Fibroblast of skin of left biceps (primary cell): ENCODE measurements around the gene SNRNP200.
"Not testable (repeated sequence)": the region's sequence is repeated elsewhere in the genome, so short reads cannot be mapped to it uniquely, and the experiment has no call there.

Source experiments
- DNase-seq, 2 experiments: peaks; one replicate each; pipeline ENCODE4 v3.0.0-alpha.2; 2013; ENCODE audit warnings: low read depth in 2 of 2

SNRNP200 gene

DNA sequence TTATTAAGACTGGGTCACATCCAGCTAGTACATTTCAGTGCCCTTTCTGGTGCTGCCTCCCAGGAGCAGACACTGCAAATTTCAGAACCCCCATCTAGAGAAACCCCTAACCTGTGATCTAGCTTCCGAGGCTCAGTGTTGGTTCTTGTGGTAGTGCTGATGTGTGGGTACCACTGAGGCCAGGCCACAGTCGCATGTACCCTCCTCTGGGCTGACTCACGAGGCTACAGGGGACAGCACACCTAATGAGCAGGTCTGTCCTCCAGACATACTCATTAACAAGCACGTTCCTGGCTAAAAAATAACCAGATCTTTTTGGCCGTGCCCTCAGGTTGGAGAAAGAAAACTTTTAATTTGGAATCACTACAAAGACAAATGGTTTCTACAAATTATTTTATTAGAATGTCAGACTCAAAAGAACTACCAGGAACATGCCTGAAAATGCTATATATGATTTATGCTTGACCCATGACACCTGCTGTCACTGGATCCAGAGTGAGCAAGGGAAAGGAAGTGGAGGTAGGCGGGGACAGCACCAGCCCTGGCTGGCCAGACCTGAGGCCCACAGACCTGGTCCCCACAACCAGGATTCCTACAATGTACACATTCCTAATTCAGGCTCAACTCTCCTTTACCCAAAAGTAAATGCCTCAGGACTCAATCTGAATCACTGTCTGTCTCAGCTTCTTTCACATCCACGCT is 30.8 kb downstream of the SNRNP200 start:
- no peak for DNase-seq

DNA sequence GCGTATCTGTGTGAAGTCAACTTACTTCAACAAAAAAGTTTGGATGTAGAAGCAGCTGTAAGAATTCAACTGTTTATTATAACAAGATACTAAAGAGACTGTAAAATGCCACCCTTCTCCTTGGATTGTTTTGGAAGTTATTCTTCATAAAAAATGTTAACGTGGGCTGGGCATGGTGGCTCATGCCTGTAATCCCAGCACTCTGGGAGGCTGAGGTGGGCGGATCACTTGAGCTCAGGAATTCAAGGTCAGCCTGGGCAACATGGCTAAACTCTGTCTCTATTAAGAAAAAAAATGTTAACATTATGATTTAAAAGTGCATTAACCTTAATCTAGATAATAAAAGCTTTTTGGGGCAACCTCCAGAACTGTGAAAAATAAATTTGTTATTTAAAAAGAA is 31.6 kb downstream of the SNRNP200 start:
- DNase-seq = no peak

DNA sequence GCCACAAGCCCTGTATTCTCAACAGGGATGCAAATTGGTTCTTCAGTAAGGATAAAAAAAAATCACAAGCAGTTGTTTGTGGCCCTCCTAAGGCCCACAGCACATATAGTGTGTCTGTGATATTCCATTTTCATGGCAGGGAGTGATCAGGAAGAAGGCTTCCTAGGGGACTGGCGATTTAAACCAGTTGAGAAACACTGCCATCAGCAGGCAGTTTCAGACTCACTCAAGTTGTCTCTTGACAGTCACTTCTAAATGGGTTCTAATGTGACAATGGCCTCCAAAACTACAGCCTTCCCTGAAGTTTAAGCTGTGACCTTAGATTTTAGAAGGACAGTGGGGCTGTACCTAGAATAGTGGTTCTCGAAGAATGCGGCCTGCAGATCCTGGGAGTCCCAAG is 33.4 kb downstream of the SNRNP200 start:
- no peak for DNase-seq

DNA sequence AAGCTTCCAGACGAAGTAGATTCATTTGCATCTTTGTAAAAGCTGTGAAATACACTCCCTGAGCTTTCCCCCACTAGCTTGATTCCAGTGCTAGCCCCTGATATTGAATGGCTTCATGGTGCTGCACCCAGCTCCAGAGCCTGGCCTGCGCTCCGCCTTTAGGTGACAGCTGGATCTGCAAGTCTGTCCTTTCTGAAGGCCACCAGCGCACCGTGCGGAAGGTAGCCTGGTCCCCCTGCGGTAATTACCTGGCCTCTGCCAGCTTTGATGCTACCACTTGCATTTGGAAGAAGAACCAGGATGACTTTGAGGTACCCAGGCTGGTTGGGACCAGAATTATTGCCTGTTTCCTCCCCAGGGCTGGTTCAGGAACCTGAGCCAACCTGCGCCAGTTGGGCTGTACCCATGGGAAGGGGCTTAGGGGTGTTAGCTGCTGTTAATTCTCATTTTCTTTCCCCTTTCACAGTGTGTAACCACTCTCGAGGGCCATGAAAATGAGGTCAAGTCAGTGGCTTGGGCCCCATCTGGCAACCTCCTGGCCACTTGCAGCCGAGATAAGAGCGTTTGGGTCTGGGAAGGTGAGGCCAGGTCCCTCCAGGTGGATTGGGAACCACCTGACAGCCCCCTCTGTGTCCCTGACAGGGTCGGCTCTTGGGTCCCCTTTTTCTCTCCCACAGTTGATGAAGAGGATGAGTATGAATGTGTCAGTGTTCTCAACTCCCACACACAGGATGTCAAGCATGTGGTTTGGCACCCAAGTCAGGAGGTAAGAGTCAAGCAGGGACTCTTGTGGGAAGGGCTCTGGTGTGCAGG is 38.0 kb downstream of the SNRNP200 start:
- DNase-seq = no peak

DNA sequence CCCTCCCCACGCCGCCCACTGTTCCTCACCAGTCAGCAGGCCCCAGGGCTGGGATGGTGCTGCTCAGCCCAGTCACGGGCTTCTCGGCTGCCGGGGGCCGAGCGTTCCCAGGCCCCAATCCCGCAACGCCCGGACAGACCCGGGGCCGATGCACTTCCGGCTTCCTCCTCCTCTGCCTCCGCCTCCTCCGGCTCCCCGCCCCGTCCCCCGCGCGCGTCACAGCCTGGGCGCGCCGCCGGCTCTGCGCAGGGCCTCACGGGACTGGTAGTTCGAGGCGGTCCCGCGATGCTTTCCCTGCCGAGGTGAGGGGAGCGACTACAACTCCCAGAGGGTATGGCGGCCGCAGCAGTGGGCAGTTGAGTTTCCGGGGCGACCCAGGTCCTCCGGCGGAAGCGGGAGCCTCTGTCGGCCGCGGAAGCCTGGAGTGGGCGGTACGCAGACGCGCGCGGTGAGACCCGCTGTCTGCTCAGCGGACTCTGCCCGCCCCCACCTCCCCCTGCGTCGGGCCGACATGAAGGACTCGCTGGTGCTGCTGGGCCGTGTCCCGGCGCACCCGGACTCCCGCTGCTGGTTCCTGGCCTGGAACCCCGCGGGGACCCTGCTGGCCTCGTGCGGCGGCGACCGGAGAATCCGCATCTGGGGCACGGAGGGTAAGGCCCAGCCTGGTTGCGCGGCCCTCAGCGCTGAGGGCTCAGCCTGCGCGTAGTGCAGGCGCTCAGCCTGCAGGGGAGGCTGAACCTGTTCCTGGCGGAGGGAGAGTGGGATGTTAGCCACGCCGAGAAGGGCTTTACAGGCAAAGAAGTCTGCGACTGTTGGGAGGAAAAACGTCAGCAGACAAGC is 39.3 kb downstream of the SNRNP200 start, which contains the start of the genes CIAO1 and TMEM127:
Gene CIAO1 (plus strand): TSS at position 386 of the 840 bp plus-strand sequence. CDS start 126 bp downstream, at position 512.
Gene TMEM127 (minus strand): TSS at position 158 of the 840 bp plus-strand sequence. CDS start 616 bp downstream, outside the sequence.
- peak; percentile 91 to 93 for DNase-seq

DNA sequence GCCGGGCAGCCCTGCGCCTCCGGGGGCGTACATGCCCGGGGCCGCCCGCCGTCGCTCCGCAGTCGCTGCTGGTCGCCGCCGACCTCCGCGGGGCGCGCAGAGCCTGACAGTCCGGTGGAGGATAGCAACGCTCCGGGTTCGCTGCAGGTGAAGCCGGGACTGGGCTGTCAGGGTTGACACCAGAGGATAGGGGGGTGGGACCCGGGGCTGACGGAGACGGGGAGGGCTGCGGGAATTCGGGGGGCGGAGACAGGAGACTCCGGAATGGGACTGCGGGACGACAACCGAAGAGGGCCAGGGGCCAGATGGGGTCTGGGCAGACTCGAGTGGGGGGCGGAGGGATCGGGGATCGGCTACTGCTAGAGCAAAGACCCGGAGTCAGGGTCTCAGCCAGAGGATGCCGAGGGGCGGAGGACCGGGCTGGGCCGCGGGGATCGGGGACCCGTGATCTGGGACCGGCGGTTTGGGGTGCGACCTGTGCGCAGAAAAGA is 40.0 kb downstream of the SNRNP200 start:
- DNase-seq = no peak

DNA sequence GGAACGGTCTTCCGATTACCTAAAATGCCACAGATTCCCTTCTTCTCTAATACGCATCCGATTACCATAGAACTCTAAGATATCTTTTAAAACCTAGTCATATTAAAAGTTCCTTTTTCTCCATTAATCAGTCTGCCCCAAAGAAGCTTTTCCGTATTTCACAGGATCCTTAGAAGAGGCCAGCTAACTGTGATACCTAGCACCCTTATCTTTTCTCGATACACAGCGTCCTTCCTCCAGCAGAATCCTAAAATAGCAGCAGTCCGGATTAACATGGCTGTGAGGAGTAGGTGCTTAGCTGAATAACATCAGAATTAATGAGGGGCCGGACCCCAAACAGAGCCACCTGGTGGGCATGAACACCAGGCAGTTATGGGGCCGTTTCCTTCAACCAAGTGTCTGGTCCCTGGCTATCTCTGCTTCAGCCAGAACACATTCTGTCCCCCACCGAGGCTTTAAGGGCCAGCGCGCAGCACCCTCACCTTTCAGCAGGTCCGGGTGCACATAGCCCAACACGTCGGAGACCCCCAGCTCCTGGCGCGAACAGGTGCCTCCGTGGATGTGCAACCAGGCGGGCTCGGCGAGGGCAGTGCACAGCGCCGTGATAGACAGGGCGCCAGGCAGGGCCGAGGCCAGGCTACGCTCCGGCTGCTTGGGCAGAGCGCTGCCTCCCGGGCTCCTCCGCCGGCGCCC is 40.5 kb downstream of the SNRNP200 start:
- DNase-seq = no peak

DNA sequence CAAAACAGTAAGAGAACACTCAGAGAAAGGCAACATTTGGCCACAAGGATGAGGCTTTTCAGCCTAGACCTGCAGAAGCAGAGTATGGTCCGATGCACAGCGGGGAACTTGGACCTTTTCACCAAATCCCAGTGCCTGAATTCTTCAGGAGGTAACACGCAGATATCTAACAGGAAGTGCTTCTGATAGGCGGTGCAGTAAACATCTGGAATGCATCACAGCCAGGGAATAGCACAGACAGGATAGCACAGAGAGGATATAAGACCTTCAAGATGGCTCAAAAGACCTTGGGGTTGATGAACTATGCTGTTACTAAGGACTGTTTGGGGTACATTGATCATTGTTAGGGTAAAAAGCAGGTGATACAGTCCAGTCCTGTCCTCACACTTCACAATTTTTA is 41.3 kb downstream of the SNRNP200 start:
- no peak for DNase-seq

DNA sequence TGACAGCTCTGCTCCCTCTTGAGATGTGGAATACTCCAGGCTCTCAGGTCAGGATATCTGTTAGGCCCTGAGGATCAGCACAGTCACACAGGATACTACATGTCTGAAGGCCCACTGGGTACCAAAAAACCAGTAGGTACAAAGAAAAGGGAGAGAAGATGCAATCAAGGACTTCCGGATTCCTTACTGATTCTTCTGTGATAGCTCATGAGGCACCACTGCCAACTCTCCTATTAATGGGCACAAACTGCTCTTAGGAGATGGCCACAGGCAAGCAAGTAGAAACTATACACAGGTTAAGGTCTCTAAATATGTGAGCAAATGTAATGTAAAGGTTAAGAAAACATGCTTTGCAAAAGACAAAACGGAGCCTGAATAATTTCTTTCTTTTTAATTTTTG is 43.0 kb downstream of the SNRNP200 start:
- no peak for DNase-seq

DNA sequence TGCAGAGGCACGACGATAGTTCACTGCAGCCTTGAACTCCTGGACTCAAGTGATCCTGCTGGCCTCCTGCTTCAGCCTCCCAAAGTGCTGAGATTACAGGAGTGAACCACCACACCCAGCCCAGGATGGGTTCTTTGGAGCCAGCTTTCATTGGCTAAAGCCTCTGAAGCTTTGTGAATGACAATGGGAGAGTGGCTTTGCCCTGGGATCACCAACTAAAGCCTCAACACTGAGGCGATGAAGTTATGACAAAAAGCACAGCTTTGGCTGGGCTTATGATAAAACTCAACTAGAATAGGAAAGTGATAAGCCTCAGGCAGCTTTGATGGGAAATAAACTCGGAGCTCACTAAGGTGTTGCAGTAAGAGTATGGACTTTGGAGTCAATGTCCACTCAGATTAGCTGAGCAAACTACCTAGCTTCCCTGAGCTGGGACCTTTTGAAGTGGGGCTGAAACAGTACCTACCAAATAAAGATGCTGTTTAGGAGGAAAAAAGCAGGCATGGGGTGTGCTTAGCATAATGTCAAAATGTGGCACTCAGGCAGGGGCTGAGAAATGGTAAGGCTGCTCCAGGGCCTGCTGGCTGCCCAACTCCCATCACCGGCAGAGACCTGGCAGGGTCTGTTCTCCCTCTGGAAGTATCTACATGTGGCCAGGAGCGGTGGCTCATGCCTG is 43.9 kb downstream of the SNRNP200 start:
- DNase-seq = no peak

DNA sequence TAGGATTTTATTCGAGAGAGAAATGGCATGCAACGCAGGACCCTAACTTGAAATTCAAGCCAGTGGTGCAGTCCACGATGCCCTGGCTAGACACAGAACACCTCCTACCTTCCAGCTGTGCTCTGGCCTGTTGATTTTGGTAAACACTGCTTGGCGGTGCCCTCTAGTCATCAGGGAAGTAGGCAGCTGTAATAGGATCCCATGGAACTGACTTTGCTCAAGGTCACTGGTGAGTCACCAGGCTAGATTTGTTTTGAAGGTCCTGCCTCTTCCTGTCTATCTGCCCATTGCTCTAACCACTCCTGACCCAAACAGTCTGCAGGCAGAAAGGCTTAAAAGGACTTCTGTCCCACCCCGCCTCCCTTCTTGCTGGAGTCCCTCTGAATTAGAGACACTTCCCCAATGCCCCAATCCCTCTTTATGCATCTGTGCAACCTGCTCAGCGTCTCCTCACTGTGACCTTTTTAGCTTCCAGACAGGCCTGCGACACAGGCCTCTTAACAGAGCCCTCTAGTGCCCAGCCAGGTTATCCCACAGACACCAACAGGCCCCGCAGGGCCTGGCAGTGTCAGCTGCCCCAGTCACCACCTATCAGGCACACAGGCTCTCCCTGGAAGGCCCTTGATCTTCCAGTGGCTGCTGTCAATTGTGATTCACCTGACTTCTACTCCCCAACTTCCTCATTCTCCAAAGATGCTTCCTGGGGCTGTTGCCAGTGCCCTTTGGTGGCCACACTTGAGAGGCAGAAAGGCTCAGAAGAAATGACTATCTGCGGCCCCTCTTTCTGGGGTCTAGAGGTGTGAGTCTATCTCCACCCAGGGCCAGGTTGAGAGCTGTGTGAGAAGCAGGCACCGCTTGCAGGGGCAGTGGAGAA is 44.7 kb downstream of the SNRNP200 start:
- DNase-seq = no peak

DNA sequence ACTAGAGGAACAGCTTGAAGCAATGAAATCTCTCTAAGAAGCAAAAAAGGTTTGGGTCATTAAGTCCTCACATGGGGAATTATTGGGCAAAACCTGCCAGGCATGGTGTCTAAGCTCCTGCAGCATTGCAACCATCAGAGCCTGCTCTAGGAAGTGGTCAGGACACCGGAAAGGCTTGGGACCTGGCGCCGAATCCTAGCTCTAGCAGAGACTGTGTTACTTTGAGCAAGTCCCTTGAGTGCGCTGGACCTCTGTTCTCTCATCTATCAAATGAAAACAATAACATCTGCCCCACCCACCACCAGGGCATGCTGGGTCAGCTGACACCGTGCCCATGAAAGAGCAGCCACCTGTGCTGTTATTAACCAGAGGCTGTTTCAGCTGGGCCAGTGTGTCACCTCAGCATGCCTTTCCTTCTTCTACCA is 45.8 kb downstream of the SNRNP200 start:
- DNase-seq = no peak

DNA sequence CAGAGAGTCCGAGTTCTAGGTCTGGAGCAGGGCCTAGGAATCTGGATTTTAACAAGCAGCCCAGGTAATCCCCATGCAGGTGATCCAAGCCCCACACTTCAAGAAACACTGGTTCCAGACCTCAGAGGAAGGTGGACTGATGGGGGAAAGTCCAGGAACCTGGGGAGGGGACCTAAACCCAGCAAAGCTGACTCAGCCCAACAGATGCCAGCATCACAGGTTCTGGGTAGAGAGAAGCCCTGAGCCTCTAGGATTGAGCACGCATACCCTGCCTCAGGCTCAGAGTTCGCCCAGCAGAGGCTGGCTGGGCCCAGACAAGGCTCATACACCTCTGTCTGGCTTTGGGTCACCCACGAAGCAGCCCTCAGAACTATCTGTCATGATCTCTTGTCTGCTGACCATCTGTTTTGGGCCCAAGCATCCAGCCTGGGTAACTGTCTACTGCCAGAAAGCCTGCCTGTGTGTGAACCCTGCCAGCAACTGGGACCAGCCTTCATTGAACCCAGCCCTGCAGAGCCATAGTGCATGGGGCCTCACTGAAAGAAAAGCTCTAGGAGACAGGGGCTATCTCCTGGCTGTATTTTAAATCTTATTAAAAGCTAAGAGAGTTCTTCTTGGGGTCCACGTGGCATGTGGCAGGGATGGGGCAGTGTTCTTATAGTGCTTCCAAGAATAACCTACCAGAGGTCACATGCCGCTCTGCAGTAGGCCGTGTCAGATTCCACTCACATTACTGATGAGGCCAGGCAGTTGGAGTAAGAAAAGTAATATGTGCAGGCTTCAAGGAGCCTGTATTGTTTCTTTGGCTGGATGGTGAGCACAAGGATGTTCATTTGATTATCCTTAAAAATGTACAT is 47.0 kb downstream of the SNRNP200 start:
- no peak for DNase-seq

DNA sequence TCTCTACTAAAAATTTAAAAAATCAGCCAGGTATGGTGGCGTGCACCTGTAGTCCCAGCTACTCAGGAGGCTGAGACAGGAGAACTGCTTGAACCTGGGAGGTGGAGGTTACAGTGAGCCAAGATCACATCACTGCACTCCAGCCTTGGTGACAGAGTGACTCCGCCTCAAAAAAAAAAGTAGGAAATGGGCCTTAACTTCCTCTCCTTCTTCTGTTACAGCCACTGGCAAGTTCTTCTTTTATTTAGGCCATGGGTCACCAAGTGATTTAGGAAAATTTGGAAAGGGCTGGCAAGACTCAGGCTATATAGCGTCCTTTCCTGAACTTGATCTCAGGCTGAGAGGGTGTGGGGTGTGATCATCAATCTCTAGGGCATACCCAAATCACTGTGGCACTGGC is 47.6 kb downstream of the SNRNP200 start:
- not testable (repeated sequence) for DNase-seq

DNA sequence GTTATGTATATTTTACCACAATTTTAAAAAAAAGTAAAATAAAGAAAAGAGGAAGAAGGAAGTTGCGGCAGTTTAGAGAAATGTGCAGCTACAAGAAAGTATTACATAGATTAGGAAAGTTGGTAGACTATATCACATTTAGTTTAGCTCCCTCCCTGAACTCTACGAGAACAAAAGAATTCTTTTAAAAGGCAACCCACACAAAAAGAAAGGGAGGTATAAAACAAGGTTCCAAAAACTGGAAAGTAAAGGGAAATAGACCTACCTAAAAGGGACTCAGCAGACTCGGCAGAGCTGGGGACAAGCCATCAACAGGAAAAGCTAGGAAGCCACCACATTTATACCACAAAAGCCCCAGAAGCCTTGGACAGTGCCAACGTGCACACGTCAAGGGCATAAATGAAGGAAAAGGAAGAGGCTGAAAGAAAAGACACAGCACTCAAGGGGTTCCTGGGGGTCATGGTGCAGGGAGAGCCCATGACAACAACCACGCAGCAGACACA is 48.7 kb downstream of the SNRNP200 start:
- no peak for DNase-seq

DNA sequence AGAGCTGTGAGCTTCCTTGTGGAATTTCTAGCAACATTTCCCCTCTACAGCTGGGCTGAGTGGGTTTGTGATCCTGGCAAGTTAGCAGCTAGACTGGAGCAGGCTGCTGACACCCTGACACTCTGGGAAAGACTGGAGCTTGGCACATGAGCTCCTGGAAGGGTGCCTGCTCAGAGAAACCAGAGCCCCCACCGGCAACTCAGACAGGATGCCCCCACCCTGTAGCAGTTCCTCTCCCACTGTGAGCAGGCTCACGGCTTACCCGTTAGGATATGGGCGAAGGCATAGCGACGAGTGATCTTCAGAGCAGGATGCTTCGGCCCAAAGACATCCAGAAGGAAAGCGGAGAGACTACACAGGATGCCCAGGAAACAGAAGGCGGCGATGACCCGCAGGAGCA is 50.8 kb downstream of the SNRNP200 start:
- DNase-seq = no peak

DNA sequence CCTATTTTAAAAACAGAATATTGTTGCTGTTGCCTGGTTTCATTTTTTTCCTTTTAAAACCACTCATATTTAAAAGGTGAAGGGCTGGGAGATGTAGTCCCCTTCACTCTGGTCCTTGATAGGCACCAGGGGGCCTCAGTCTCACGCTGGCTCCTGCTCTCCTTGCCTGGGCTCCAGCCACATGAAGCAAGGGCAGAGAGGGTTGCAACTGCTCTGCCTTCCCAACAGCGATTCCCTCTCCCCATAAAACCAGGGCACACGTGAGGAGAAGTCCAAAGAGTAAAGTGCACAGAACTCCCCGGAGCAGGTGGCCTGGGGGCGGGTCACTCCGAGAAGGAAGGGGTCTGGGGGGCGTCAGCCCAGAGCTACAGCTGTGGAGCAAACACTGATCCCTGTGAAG is 52.3 kb downstream of the SNRNP200 start:
- DNase-seq = no peak

DNA sequence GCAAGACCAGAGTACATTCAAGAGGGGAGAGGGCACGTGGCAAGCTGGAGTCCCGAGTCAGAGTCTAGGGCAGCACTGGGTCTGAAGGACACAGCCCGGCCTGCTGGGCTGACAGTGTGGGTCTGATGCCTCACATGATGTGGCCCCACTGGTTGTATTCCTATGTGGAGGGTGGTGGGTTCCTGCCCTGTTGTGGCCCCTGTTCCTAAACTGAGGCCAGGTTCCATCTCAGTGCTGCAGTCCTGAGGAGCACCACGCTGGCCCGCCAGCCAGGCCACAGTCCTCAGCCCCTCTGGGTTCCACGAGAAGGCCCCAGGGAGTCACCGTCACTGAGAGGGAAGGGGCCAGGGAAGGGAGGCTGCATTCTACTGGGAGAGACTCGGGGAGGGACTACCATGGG is 52.8 kb downstream of the SNRNP200 start:
- no peak for DNase-seq
